Right lung (tissue), 5 donors: ENCODE results near the gene CRY2. TPM values are rescaled to one million over a fixed set of nuclear protein-coding genes. Genes with fewer than 3 reads are reported as not detected.

Source experiments
- DNase-seq, 2 donors: peaks; one replicate each; pipeline ENCODE4 v3.0.0-alpha.2; 2013
- polyA plus RNA-seq, 5 donors: library from polyadenylated mRNA; unstranded; fragments of 120-200 nt; gene quantifications; one replicate each; pipeline versions ENCODE4 v1.2.1 to v1.2.3, GENCODE V29; 2013; ENCODE audit warnings: inconsistent platforms in 1 of 5, low replicate concordance in 1 of 5; ENCODE audit not compliant: insufficient read length in 5 of 5, insufficient read depth in 1 of 5

CRY2 gene
- polyA plus RNA-seq, 5 donors = 25.5 to 35.4 (median 28.2) TPM

DNA sequence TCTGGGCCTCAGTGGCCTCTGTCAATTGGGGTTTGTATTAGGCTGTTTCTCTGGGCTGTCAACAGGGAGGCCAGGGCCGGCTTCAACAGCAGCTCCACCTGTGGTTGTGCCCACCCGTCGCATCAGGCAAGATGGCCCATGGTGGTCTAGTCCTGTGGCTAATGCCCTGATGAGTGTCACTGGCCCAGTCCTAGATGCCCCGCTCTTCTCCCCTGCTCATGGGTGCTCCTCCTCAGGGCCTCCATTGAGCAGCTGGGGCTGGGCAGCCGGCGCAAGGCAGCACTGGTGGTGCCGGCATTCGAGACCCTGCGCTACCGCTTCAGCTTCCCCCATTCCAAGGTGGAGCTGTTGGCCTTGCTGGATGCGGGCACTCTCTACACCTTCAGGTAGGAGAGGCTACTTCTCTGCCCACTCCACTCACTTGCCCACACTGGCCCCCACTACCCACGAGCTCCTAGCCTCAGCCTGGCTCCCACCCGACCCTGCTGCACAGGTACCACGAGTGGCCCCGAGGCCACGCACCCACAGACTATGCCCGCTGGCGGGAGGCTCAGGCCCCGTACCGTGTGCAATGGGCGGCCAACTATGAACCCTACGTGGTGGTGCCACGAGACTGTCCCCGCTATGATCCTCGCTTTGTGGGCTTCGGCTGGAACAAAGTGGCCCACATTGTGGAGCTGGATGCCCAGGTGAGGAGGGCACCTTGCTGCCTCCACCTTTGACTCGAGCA is 80.6 kb downstream of the CRY2 start:
- no peak for DNase-seq

DNA sequence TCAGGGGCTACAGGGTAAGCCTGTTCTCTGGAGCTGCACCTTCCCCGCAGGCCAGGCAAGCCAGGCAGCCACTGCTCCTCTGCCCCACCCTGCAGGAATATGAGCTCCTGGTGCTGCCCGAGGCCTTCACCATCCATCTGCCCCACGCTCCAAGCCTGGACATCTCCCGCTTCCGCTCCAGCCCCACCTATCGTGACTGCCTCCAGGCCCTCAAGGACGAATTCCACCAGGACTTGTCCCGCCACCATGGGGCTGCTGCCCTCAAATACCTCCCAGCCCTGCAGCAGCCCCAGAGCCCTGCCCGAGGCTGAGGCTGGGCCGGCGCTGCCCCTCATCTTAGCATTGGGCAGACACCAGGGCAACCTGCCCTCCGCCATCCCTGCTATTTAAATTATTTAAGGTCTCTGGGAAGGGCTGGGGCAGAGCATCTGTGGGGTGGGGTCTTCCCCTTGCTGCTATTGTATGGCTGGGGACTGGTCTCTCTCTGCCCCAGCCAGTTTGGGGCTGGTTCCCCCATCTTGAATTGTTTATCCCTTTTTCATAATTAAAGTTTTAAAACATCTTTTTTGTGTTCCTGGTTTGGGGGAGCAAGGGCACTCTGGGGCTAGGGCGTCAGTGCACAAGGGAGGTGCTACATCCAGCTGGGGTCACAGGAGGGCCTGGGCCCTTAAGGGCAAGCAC is 81.4 kb downstream of the CRY2 start:
- DNase-seq = no peak

DNA sequence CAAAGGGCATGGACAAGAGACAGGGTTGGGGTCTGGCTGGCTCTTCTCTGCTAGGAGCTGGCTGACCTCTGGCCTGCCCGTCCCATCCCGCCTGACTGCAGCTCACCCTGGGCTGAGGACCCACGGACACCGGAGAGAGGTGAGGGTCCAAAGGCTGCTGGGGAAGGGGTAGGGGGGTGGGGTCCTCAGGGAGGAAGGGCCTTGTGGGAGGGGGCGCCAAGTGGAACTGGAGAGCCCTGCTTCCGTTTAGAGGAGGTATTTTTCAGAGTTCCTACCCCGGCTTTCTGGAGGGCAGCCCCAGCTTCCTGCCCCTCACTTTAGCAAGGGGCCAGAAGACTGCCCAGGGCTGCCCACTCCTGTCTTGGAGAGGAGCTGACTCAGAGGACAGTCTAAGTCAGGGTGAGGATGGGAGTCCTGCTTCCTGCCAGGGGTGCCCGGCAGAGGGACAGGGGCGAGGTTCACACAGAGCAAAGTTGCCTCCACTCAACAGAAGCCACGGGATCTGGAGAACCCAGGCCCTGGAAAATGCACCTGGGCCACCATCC is 82.3 kb downstream of the CRY2 start:
- no peak for DNase-seq

DNA sequence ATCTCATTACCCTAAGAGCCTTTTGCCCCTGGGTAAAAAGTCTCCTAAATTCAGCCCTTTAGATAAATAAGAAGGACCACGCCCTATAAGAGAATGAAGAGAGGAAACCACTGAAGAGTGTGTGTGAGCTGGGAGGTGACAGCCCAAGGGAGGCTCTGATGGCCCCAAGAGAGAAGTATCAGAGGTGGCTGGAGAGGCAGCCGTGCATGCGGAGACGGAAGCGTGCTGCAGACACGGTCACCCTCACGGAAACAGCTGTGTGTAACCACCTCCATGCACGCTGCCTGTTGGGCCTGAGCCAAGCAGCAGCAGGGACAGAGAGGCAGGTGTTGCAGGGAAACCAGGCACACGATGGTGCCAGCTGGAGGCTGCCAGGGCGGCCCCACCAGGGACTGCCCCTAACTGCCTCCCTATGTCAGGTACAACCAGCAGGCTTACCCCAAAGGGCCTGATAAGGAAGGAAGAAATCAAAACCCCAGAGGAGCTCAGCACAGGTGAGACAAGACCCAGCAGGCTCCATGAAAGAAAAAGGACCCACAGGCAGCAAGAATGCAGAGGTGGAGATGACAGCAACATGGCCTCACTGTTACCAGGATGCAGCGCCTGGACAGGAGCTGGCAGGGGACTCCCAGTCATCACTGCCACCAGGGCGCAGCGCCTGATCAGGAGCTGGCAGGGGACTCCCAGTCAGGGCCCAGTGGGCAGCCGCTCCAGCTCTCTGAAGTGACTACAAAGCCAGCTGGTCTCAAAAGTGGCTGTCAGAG is 82.9 kb downstream of the CRY2 start:
- DNase-seq = no peak

DNA sequence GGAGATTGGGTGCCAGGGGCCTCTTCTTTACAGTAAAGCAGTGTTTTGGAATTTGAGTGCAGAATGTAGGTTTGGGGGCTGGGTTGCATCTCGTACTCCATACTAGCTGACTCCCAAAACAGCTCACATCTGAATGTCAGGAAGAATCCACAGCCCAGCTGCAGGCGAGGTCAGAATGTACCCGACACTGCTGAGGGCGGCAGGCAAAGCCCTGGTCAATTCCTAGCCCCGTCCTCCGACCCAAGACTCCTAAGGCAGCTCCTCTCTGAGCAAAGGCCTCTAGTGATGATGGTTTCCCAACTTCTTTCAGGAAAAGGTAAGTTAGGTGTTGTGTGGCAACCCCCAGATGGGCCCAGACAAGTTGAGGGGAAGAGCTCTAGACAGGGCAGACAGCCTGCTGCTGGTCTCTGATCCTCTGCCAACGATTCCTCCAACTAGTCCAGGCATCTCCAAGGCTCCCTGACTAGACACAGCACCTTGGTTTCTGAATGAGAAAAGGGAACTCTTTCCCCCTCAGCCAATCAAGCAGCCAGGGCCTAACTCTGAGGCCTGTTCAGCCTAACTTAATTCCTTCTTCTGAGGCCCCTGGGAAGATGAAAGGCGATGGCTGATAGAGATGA is 83.8 kb downstream of the CRY2 start:
- no peak for DNase-seq

DNA sequence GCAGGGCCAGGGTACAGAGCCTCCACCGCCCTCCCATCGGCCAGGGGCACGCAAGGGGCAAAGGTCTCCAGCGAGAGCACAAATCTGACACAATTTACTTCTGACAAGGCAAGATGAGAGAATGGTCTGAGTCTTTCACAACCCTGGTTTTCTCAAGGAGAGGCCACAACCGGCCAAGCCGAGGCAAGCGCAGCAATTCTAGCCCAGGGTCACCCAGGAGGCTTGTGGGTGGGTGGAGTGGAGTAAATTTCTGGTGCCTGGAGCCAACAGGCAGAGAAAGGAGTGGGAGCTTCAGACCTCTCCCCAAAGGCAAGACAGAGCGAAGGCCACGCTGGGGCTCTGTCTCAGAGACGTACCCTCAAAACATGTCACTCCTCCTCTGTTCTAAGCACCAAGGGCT is 84.5 kb downstream of the CRY2 start:
- DNase-seq = no peak

DNA sequence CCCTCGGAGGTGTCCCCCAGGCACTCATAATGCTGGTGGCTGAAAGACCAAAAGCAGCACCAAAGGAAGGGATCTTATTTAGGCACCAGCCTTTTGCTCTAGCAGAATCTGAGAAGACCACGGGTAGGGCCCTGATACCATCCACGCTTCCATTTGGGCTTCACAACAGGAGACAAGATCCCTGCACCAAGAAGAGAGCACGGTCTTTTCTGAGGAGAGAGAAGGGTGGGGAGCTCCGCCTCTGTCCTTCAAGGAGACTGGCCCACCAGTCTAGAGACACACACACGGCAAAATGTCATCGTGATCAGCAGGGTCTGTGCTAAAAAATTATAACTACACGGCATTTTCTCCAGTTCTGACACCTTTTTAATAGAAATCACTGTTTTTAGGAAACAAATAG is 84.9 kb downstream of the CRY2 start:
- DNase-seq = no peak

Other genes starting within 250 kb of the CRY2 start
- gene CHST1, start 181.9 kb upstream of the CRY2 start, polyA plus RNA-seq = 1 to 10 TPM; 4.2 to 7.3 (median 5.6) TPM
- 1 to 10 TPM; 5.9 to 8.8 (median 6.9) TPM for gene SLC35C1, start 42.3 kb upstream of the CRY2 start, polyA plus RNA-seq
- gene MAPK8IP1, start 38.2 kb downstream of the CRY2 start, polyA plus RNA-seq = 10 to 100 TPM in 1 of 5 donors, 1 to 10 TPM in 4; 4.1 to 13.7 (median 5.5) TPM
- gene FREY1, start 59.8 kb downstream of the CRY2 start, polyA plus RNA-seq = under 1 TPM; 0.21 to 0.33 (median 0.27) TPM
- 10 to 100 TPM in 4 of 5 donors, 1 to 10 TPM in 1; 9.2 to 18.1 (median 12.8) TPM for gene PEX16, start 70.4 kb downstream of the CRY2 start, polyA plus RNA-seq
- gene LARGE2, start 75.2 kb downstream of the CRY2 start, polyA plus RNA-seq = 10 to 100 TPM; 11.4 to 18.1 (median 14.5) TPM